ENCODE results near the gene KRT6C.

Gene KRT6C

GRCh38 chr12:52473768-52474167 lies at the start of gene KRT6C:
Gene KRT6C, minus strand, starts transcription at chr12:52473805. Its CDS starts 68 bp downstream, at chr12:52473737.
- H3K4me1 ChIP-seq (ENCODE audit: insufficient read depth, low read length), result no peaks in the 10 kb centered on the region
- no peaks in the 10 kb centered on the region for H3K36me3 ChIP-seq (ENCODE audit: insufficient read depth, low read length)
- H3K27me3 ChIP-seq (ENCODE audit: control insufficient read depth in 1 of 2, insufficient read depth in 2 of 2, low read length in 2 of 2), result no peaks in the 10 kb centered on the region
- H3K9ac ChIP-seq (ENCODE audit: low read length), result no peak within 1 kb of the TSS
- H3K27ac ChIP-seq (ENCODE audit: low read depth, low read length), result no peak within 1 kb of the TSS
- no peak within 1 kb of the TSS for H3K4me3 ChIP-seq (ENCODE audit: low read depth in 1 of 2, low read length in 2 of 2)
- no peaks in the 10 kb centered on the region for H3K9me3 ChIP-seq (ENCODE audit: low read length)

DNA sequence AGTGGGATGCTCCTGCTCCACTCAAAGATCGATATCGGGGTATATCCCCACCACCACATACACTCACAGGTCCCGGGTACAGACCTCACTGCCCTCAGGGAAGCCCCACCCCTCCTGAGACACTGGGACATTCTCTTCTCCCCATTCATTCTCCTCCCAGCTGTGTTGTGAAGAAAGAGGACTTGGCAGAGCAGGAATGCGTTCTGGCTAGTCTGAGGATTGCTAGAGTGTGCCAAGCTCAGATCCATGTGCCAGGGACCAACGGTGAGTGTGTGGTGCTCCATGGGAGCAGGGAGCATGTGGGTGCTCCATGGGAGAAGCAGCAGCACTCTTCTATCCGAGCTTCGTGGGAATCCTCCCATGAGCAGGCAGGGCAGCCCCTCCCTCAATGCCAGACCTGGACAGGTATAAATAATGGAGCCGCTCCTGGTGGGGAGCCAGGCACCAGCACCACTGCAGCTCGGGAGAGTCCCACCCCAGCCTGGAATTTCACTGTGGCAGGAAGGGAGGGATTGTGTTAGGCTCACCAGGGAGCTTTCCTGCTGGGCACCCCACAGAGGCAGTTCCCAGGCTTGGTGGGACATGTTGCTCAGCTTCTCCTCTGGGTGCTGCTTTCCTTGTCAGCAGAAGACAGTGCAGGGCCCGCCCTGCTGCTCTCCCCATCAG lies 48.9 kb upstream of the KRT6C start:
- no peak overlapping the region for H3K4me3 ChIP-seq (ENCODE audit: low read depth in 1 of 2, low read length in 2 of 2)
- no peak overlapping the region for H3K27ac ChIP-seq (ENCODE audit: low read depth, low read length)
- H3K4me1 ChIP-seq (ENCODE audit: insufficient read depth, low read length), result peaks cover 21% of the 10 kb centered on the region
- no peak overlapping the region for H3K9ac ChIP-seq (ENCODE audit: low read length)
- H3K27me3 ChIP-seq (ENCODE audit: control insufficient read depth in 1 of 2, insufficient read depth in 2 of 2, low read length in 2 of 2), result no peaks in the 10 kb centered on the region
- H3K36me3 ChIP-seq (ENCODE audit: insufficient read depth, low read length), result no peaks in the 10 kb centered on the region
- no peaks in the 10 kb centered on the region for H3K9me3 ChIP-seq (ENCODE audit: low read length)

GRCh38 chr12:52521568-52522266 lies 48.1 kb upstream of the KRT6C start:
- no peak overlapping the region for H3K9ac ChIP-seq (ENCODE audit: low read length)
- H3K27me3 ChIP-seq (ENCODE audit: control insufficient read depth in 1 of 2, insufficient read depth in 2 of 2, low read length in 2 of 2), result no peaks in the 10 kb centered on the region
- no peak overlapping the region for H3K27ac ChIP-seq (ENCODE audit: low read depth, low read length)
- no peaks in the 10 kb centered on the region for H3K9me3 ChIP-seq (ENCODE audit: low read length)
- peaks cover 21% of the 10 kb centered on the region for H3K4me1 ChIP-seq (ENCODE audit: insufficient read depth, low read length)
- H3K4me3 ChIP-seq (ENCODE audit: low read depth in 1 of 2, low read length in 2 of 2), result no peak overlapping the region
- no peaks in the 10 kb centered on the region for H3K36me3 ChIP-seq (ENCODE audit: insufficient read depth, low read length)

DNA sequence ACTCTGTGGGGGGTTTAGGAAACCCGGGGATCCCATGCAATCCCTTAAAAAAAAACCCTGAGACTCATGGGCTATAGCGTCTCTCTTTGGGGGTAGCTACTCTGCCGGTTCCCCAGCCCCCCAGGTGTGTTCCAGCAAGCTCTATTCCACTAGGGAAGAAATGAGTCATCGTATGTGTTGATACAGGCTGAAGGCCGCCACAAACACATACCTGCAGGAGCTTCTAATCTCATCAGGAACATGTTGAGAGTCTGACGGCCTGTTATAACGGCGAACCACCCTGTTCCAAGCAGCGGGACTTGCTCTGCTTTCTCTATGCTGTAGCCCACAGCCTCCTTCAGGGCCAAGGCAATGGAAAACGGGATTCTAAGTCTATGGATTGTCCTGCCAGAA lies 47.6 kb upstream of the KRT6C start:
- no peaks in the 10 kb centered on the region for H3K27me3 ChIP-seq (ENCODE audit: control insufficient read depth in 1 of 2, insufficient read depth in 2 of 2, low read length in 2 of 2)
- peaks cover 21% of the 10 kb centered on the region for H3K4me1 ChIP-seq (ENCODE audit: insufficient read depth, low read length)
- no peak overlapping the region for H3K9ac ChIP-seq (ENCODE audit: low read length)
- H3K9me3 ChIP-seq (ENCODE audit: low read length), result no peaks in the 10 kb centered on the region
- no peak overlapping the region for H3K27ac ChIP-seq (ENCODE audit: low read depth, low read length)
- no peaks in the 10 kb centered on the region for H3K36me3 ChIP-seq (ENCODE audit: insufficient read depth, low read length)
- no peak overlapping the region for H3K4me3 ChIP-seq (ENCODE audit: low read depth in 1 of 2, low read length in 2 of 2)

DNA sequence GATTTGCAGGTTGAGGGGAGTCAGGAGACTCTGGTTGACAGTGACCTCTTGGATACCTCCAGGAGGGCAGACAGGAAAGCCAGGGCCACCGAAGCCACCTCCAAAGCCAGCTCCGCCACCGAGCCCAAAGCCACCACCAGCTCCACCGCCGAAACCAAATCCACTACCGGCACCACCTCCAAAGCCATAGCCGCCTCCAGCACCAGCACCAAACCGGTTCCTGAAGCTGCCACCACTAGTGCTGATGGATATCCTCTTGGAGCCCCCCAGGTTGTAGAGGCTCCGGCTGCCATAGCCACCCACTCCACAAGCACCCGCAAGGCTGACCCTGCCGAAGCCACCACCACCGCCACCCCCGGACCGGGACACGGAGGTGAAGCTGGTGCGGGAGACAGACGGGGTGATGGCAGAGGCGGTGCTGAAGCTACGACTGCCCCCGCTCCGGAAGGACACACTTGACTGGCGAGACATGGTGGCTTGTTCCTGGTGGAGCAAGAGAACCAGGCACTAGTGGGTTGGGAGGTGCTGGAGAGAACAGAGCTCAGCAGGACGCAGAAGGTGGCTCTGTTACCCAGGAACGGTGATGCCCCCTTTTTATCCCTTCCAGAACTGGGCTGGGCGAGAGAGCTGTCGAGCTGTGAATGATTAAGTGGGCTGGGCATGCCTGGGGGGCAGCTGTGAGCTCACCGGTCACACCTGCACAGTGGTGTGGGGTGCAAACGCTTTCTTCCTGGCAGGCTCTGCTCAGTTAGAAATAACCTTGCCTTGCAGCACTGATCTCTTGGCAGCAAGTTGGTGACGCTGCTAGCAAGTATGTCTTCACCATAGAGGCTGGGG lies 46.4 kb upstream of the KRT6C start, which contains the start of gene KRT5:
TSS of gene KRT5 (minus strand) at position 569 of the 837 bp plus-strand sequence. CDS start at position 471, 98 bp downstream.
- H3K9ac ChIP-seq (ENCODE audit: low read length), result no peak within 1 kb of the TSS
- H3K4me3 ChIP-seq (ENCODE audit: low read depth in 1 of 2, low read length in 2 of 2), result no peak within 1 kb of the TSS
- H3K27me3 ChIP-seq (ENCODE audit: control insufficient read depth in 1 of 2, insufficient read depth in 2 of 2, low read length in 2 of 2), result no peaks in the 10 kb centered on the region
- no peaks in the 10 kb centered on the region for H3K9me3 ChIP-seq (ENCODE audit: low read length)
- H3K27ac ChIP-seq (ENCODE audit: low read depth, low read length), result no peak within 1 kb of the TSS
- peaks cover 27% of the 10 kb centered on the region for H3K4me1 ChIP-seq (ENCODE audit: insufficient read depth, low read length)
- H3K36me3 ChIP-seq (ENCODE audit: insufficient read depth, low read length), result no peaks in the 10 kb centered on the region

DNA sequence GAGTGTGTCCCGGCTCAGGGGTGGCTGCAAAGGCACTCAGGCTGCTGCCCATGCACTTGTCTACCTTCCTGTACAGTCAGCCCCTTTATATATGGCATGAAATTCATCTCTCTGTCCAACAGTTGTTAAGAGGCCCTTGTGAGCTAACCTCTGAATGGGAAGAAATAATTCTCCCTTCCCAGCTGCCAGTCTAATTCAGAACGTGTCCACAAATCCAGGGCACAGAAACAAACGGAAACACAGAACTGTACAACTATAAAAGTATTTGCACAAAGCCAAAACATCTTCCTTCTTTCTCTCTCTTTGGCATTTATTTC lies 45.7 kb upstream of the KRT6C start:
- peaks cover 27% of the 10 kb centered on the region for H3K4me1 ChIP-seq (ENCODE audit: insufficient read depth, low read length)
- no peak overlapping the region for H3K4me3 ChIP-seq (ENCODE audit: low read depth in 1 of 2, low read length in 2 of 2)
- H3K27me3 ChIP-seq (ENCODE audit: control insufficient read depth in 1 of 2, insufficient read depth in 2 of 2, low read length in 2 of 2), result no peaks in the 10 kb centered on the region
- H3K9ac ChIP-seq (ENCODE audit: low read length), result no peak overlapping the region
- H3K9me3 ChIP-seq (ENCODE audit: low read length), result no peaks in the 10 kb centered on the region
- H3K36me3 ChIP-seq (ENCODE audit: insufficient read depth, low read length), result no peaks in the 10 kb centered on the region
- no peak overlapping the region for H3K27ac ChIP-seq (ENCODE audit: low read depth, low read length)

DNA sequence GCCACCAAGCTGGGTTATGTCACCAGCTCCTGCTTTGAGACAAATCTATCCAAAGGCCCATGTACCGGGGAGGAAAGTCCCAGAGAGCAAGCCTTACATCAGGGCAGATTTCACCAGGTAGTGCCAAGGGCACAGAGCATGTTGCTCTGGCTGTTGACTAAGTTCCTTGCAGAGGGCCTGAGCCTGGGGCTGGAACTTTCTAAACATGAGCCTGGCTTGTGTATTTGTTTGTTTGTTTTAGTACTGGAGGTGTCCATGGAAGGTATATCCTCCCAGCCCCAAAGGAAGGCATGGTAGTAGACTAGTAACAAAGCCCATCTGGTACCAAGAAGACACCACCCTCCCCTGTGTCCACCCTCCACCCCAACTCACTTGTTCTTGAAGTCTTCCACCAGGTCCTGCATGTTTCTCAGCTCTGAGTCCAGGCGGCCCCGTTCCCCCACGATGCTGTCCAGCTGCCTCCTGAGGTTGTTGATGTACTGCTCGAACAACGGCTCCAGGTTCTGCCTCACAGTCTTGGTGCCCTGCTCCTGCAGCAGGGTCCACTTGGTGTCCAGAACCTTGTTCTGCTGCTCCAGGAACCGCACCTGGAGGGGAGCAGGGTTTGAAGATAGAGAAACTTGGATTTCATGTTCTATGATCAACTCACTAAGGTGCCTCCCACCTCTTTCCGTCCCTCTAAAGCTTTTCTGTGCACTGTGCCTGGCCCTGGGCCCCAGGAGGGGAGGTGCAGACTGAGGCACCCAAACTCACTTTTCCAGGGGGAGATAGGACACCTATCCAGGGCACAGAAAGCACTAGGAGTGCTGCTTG lies 45.2 kb upstream of the KRT6C start:
- Histone ChIP-seq H3K27ac (ENCODE audit: low read depth, low read length) (no peak overlapping the region), H3K36me3 (ENCODE audit: insufficient read depth, low read length) (no peaks in the 10 kb centered on the region), H3K9ac (ENCODE audit: low read length) (no peak overlapping the region), H3K27me3 (ENCODE audit: control insufficient read depth in 1 of 2, insufficient read depth in 2 of 2, low read length in 2 of 2) (no peaks in the 10 kb centered on the region), H3K4me3 (ENCODE audit: low read depth in 1 of 2, low read length in 2 of 2) (no peak overlapping the region), H3K9me3 (ENCODE audit: low read length) (no peaks in the 10 kb centered on the region), H3K4me1 (ENCODE audit: insufficient read depth, low read length) (peaks cover 27% of the 10 kb centered on the region)

- Histone ChIP-seq H3K4me3 (ENCODE audit: low read depth in 1 of 2, low read length in 2 of 2) (no peak overlapping the region), H3K36me3 (ENCODE audit: insufficient read depth, low read length) (no peaks in the 10 kb centered on the region), H3K9me3 (ENCODE audit: low read length) (no peaks in the 10 kb centered on the region), H3K27me3 (ENCODE audit: control insufficient read depth in 1 of 2, insufficient read depth in 2 of 2, low read length in 2 of 2) (no peaks in the 10 kb centered on the region), H3K27ac (ENCODE audit: low read depth, low read length) (no peak overlapping the region), H3K4me1 (ENCODE audit: insufficient read depth, low read length) (peaks cover 27% of the 10 kb centered on the region), H3K9ac (ENCODE audit: low read length) (no peak overlapping the region)
These were observed 44.3 kb upstream of the KRT6C start for GRCh38 chr12:52517888-52518287.

DNA sequence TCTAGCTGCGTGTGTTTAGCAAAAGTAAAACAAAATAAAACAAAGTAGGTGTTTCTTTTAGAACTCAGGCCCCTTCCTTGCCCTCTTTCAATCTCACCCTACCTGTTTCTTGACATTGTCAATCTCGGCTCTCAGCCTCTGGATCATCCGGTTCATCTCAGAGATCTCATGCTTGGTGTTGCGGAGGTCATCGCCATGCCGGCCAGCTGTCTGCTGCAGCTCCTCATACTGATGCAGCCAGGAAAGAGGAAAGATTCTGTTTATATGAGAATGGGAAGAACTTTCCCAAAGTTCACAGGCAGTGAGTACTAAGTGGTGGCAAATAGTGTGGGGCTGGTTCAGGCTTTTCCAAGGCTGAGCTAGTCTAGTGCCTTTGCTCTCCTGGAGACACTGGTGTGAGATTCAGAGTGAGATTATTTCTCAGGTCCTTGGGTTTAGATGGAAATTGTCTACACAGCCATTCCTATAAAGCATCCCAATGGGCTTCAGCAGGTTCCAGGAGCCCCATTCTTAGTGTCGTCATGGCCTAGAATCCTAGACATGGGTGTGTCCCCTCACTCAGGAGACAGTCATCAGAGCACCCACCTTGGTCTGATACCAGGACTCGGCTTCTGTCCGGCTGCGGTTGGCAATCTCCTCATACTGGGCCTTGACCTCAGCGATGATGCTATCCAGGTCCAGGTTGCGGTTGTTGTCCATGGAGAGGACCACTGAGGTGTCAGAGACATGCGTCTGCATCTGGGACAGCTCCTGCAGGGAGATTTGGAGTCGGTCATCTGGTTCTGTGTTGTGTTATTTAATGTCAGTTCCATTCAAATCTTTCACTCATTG lies 43.6 kb upstream of the KRT6C start:
- no peaks in the 10 kb centered on the region for H3K27me3 ChIP-seq (ENCODE audit: control insufficient read depth in 1 of 2, insufficient read depth in 2 of 2, low read length in 2 of 2)
- H3K36me3 ChIP-seq (ENCODE audit: insufficient read depth, low read length), result no peaks in the 10 kb centered on the region
- H3K4me1 ChIP-seq (ENCODE audit: insufficient read depth, low read length), result peaks cover 23% of the 10 kb centered on the region
- no peaks in the 10 kb centered on the region for H3K9me3 ChIP-seq (ENCODE audit: low read length)
- no peak overlapping the region for H3K27ac ChIP-seq (ENCODE audit: low read depth, low read length)
- no peak overlapping the region for H3K9ac ChIP-seq (ENCODE audit: low read length)
- no peak overlapping the region for H3K4me3 ChIP-seq (ENCODE audit: low read depth in 1 of 2, low read length in 2 of 2)

GRCh38 chr12:52515927-52516831 lies 42.6 kb upstream of the KRT6C start:
- no peak overlapping the region for H3K9ac ChIP-seq (ENCODE audit: low read length)
- H3K4me3 ChIP-seq (ENCODE audit: low read depth in 1 of 2, low read length in 2 of 2), result no peak overlapping the region
- peaks cover 13% of the 10 kb centered on the region for H3K4me1 ChIP-seq (ENCODE audit: insufficient read depth, low read length)
- H3K36me3 ChIP-seq (ENCODE audit: insufficient read depth, low read length), result no peaks in the 10 kb centered on the region
- no peak overlapping the region for H3K27ac ChIP-seq (ENCODE audit: low read depth, low read length)
- no peaks in the 10 kb centered on the region for H3K9me3 ChIP-seq (ENCODE audit: low read length)
- H3K27me3 ChIP-seq (ENCODE audit: control insufficient read depth in 1 of 2, insufficient read depth in 2 of 2, low read length in 2 of 2), result no peaks in the 10 kb centered on the region
